Measurements from ENCODE around the gene DNAJA3.

DNAJA3 gene

GRCh38 chr16:4477966-4478365, 52.3 kb downstream of the DNAJA3 start:
- DNase-seq = no peak

GRCh38 chr16:4481526-4481925, 55.9 kb downstream of the DNAJA3 start:
- no peak for DNase-seq

GRCh38 chr16:4481963-4482362, 56.3 kb downstream of the DNAJA3 start:
- DNase-seq = no peak

- no peak for DNase-seq
Observed at GRCh38 chr16:4486126-4486893, 60.6 kb downstream of the DNAJA3 start.

GRCh38 chr16:4487955-4488498, 62.4 kb downstream of the DNAJA3 start:
- DNase-seq = no peak

GRCh38 chr16:4488499-4488967, 62.9 kb downstream of the DNAJA3 start:
- no peak for DNase-seq

GRCh38 chr16:4489030-4489429, 63.4 kb downstream of the DNAJA3 start:
- DNase-seq = no peak

GRCh38 chr16:4491898-4492297, 66.2 kb downstream of the DNAJA3 start:
- DNase-seq = no peak

- DNase-seq = no peak
Observed at GRCh38 chr16:4494746-4495490, 69.2 kb downstream of the DNAJA3 start.

GRCh38 chr16:4495766-4496165, 70.1 kb downstream of the DNAJA3 start:
- no peak for DNase-seq

- DNase-seq = no peak
Observed at GRCh38 chr16:4496305-4496704, 70.6 kb downstream of the DNAJA3 start.

- no peak for DNase-seq
Observed at GRCh38 chr16:4498546-4499195, 73.0 kb downstream of the DNAJA3 start.

- DNase-seq = no peak
Observed at GRCh38 chr16:4499196-4499555, 73.5 kb downstream of the DNAJA3 start.

GRCh38 chr16:4500272-4500671, 74.6 kb downstream of the DNAJA3 start:
- DNase-seq = no peak

GRCh38 chr16:4501071-4501478, 75.4 kb downstream of the DNAJA3 start:
- DNase-seq = no peak

GRCh38 chr16:4505356-4506147, 79.9 kb downstream of the DNAJA3 start:
- DNase-seq = no peak

Data from cerebellar nuclear complex (tissue), 1 donor.